LNCAP (cell line): Measurements from ENCODE around the gene HAGHL.

Experiments used
- CTCF ChIP-seq: fragments of 450-650 bp; IDR thresholded peaks from 2 replicates; pipeline ENCODE4 v1.5.1; 2017; ENCODE audit warnings: mild to moderate bottlenecking

Gene HAGHL

GRCh38 chr16:765488-765865 is 38.6 kb downstream of the HAGHL start:
- no peak for TF ChIP-seq CTCF

- TF ChIP-seq CTCF, result no peak
Observed at GRCh38 chr16:766008-766819, 39.3 kb downstream of the HAGHL start.

- TF ChIP-seq CTCF, result no peak
Observed at GRCh38 chr16:766820-767640, 40.1 kb downstream of the HAGHL start.

DNA sequence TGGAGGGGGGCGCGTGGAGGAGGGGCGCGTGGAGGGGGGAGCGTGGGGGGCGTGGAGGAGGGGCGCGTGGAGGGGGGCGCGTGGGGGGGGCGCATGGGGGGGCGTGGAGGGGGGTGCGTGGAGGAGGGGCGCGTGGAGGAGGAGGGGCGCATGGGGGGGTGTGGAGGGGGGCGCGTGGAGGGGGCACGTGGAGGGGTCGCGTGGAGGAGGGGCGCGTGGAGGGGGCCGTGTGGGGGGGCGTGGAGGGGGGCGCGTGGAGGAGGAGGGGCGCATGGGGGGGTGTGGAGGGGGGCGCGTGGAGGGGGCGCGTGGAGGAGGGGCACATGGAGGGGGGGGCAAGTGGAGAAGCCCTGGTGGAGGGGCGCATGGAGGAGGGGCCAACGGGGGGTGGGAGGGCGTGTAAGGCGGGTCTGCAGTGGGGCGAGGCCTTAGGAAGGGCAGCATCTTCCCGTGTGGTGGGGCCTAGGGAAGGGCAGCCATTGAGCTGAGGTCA is 40.9 kb downstream of the HAGHL start:
- TF ChIP-seq CTCF, result no peak

DNA sequence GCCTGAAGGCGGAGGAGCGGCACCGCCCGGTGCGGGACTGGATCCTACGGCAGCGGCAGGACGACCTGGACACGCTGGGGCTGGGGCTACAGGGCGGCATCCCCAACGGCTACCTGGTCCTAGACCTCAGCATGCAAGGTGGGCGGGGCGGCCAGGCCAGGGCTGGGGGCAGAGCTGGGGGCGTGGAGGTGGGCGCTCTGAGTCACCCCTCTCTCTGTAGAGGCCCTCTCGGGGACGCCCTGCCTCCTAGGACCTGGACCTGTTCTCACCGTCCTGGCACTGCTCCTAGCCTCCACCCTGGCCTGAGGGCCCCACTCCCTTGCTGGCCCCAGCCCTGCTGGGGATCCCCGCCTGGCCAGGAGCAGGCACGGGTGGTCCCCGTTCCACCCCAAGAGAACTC is 41.5 kb downstream of the HAGHL start:
- no peak for TF ChIP-seq CTCF

GRCh38 chr16:769184-769784 is 42.4 kb downstream of the HAGHL start:
- TF ChIP-seq CTCF, result no peak

GRCh38 chr16:769934-770333 is 43.0 kb downstream of the HAGHL start:
- TF ChIP-seq CTCF, result no peak
